HG02642 (cell line): Measurements from ENCODE around the gene SPSB4.
"Not testable (repeated sequence)": the region's sequence is repeated elsewhere in the genome, so short reads cannot be mapped to it uniquely, and the experiment has no call there.

Experiments used
- ATAC-seq: cut with Tn5 transposase; IDR thresholded peaks from one replicate; pipeline ENCODE4 v1.9.1; 2021; ENCODE audit warnings: mild to moderate bottlenecking; ENCODE audit not compliant: unreplicated experiment, poor library complexity

SPSB4 gene

GRCh38 chr3:141050576-141051442 lies at the start of gene SPSB4:
TSS of gene SPSB4 (plus strand) at chr3:141051347. CDS start at chr3:141066105, 14,758 bp downstream.
- peak; percentile 46 for ATAC-seq

GRCh38 chr3:141006344-141006743 lies 44.8 kb upstream of the SPSB4 start:
- no peak for ATAC-seq

- no peak for ATAC-seq
Measured at GRCh38 chr3:141009496-141009895, 41.7 kb upstream of the SPSB4 start.

- peak; percentile 80 for ATAC-seq
Measured at GRCh38 chr3:141011232-141011996, 39.7 kb upstream of the SPSB4 start.

GRCh38 chr3:141011997-141012262 lies 39.2 kb upstream of the SPSB4 start:
- ATAC-seq: no peak

GRCh38 chr3:141012571-141012970 lies 38.6 kb upstream of the SPSB4 start:
- no peak for ATAC-seq

GRCh38 chr3:141015481-141015880 lies 35.7 kb upstream of the SPSB4 start:
- no peak for ATAC-seq

GRCh38 chr3:141017366-141018322 lies 33.5 kb upstream of the SPSB4 start:
- not testable (repeated sequence) for ATAC-seq

GRCh38 chr3:141019244-141019643 lies 31.9 kb upstream of the SPSB4 start:
- ATAC-seq: no peak

GRCh38 chr3:141020143-141020830 lies 30.9 kb upstream of the SPSB4 start:
- no peak for ATAC-seq

- no peak for ATAC-seq
Measured at GRCh38 chr3:141021261-141021660, 29.9 kb upstream of the SPSB4 start.

- no peak for ATAC-seq
Measured at GRCh38 chr3:141030296-141030695, 20.9 kb upstream of the SPSB4 start.

GRCh38 chr3:141039589-141039988 lies 11.6 kb upstream of the SPSB4 start:
- ATAC-seq: no peak

- ATAC-seq: peak; percentile 44
Measured at GRCh38 chr3:141044695-141045641, 6.2 kb upstream of the SPSB4 start.

GRCh38 chr3:141045849-141046248 lies 5.3 kb upstream of the SPSB4 start:
- ATAC-seq: no peak

GRCh38 chr3:141047168-141047567 lies 4.0 kb upstream of the SPSB4 start:
- no peak for ATAC-seq

- ATAC-seq: no peak
Measured at GRCh38 chr3:141049681-141050080, 1.5 kb upstream of the SPSB4 start.

- ATAC-seq: peak; percentile 16
Measured at GRCh38 chr3:141051443-141052200, 475 bp downstream of the SPSB4 start.
